T-helper 2 cell treated with Interferon-gamma antibody and Interleukin-4, amounts not matched to agents 100 ng/mL and 5 ng/mL, for 36 hours (primary cell): ENCODE results near the gene EXOG. TPM values are rescaled to one million over a fixed set of nuclear protein-coding genes. Genes with fewer than 3 reads are reported as not detected.

Source experiments
- intact Hi-C: fragments of 100-400 bp; cut with micrococcal nuclease; formaldehyde crosslinking; loops from one replicate; pipeline ENCODE4 v1.15.1; 2023
- total RNA-seq: library from RNA; stranded (reverse); gene quantifications from 2 replicates; pipeline ENCODE4 v1.2.3, GENCODE V29; 2022

EXOG gene
- total RNA-seq, 1 donor from 2014 or later = 22.7 TPM

DNA sequence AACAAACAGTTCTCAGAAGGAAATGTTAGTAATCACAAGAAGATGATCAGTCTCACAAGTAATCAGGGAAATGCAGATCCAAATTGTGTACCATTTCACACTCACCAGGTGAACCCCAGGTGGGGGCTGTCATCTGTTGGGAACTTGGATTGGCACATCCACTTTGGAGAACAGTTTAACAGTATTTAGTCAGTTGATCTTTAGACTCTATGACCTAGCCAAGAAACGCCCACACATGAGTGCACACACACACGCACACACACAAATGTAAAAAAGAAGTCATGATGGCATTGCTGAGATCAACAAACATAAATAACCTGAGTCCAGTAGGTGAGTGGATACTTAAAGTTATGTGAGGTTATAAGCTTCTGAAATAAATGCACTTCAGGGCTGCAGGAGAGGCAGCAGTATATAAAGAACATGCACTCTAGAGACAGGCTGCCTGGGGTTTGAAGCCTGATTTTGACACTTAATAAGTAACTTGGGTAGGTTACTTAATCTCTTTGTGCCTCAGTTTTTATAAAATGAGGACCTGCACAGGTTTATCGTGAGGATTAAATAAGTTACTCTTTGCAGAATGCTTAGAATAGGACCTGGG lies 24.8 kb upstream of the EXOG start:
- intact Hi-C loops = no loop called here

DNA sequence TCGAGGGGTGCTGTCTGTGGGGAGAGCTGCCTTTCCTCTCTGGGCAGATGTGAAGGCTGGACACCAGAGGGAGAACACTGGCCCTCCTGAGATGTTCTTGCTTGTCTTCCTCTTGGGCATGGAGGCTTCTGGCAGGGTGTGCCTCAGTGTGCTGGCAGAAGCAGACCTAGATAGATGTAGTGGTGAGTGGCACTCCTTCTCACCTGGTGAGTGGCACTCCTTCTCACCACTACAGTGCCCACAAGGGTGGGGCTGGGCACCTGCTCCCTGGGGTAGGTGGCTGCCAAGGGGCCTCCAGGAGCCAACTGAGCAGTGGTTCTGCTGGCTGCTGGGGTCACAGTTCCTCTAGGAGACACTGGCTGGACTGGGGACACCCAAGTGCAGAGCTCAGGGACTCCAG lies 23.8 kb upstream of the EXOG start:
- intact Hi-C loops = no loop called here

DNA sequence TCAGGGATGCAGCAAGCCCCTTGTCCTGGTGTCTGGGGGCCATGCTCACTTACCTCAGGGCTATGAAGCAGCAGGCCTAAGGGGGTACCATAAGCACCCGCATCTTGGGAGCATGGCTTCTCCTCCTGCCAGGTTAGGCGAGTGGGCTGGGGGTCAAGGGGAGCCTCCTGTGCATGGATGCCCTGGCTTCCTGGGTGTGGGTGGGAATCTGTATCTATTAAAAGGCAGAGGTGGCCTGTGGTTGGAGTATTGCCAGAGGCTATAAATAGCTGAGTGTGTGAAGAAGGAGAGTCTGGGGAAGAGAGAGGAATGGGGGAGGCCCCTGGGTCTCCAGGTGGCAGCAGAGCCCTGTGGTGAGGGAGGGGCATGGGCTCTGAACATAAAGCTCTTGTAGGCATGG lies 22.9 kb upstream of the EXOG start:
- intact Hi-C loops = no loop called here

DNA sequence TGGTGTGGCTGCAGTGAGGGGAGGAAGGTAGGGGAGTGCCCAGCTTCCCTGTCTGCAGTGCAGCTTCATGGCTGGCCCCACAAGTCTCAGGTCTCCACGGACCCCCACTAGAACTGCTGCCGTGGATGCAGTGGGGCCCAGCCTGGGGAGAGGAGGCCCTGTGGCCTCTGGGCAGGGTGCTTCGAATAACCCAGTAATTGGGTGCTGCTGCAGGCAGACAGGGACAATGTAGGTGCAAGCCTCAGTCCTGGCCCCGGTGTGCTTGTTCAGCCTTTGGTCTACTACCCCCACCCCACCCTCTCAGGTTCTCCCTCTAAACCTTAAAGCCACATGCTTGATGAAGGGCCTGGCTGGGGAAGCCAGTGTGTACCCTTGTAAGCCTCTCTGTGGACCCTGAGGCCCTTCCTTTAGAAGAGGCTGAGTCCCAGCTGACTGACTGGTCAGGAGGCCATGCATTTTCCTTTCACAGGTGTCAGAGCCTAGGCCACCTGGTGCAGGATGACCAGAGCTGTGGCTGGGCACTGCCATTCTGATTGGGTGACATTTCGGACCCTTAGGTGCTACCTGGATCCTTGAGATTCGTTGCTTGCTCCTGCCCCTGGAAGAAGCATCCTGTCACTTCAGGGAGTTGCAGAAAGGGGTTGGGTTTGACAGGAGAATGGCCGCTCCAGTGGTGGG lies 21.1 kb upstream of the EXOG start:
- intact Hi-C loops = loop anchor here (5.0 kb wide), 1 partner anchor 338 kb away; the partner anchor contains the start of genes ACAA1 and MYD88

DNA sequence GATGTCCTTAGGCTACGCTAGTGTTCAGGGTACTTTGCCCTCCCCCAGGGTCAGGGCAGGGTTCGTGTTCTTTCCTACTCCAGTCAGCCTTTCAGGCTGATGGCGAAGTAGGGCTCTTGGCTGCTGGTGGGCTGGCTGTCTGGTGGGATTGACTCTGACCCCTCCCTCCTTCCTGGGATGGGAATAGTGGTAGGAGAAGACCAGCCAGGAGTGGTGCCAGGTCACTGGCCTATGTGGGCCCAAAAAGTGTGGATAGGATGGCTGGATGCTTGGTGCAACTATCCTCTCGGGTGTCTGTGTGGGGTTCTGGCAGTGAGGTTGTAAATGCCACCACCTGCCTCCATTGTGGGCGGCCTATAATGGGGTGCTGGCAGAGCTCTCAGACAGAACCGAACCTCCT lies 20.4 kb upstream of the EXOG start:
- intact Hi-C loops = loop anchor here (5.0 kb wide), 1 partner anchor 338 kb away; the partner anchor contains the start of genes ACAA1 and MYD88

DNA sequence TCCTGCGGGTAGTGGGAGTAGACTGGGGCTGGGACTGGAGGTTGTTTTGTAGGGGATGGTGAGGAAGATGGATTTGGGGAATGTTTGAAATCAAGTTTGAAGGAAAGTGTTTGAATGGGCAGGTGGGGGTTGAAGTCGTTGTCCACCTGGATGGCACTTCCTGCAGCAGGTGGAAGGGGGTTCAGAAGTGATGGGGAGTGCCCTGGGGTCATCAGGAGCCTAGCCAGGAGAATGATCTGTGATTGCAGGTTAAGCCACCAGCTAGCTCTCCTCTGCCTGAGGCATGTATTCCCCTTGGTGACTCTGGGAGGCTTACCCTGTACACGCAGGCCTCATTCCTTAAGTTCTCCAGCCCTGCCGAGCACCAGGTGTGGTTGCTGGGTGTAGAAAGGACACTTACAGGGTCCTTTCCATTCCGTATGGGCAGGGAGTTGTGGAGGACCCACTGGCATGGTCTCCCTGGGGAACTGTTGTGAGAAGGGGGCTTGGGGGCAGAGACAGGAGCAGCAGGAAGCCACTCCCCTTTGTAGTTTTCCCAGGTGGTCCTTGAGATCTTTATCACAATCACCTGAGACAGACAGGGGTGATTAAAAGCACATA lies 19.9 kb upstream of the EXOG start:
- intact Hi-C loops = loop anchor here (5.0 kb wide), 1 partner anchor 339 kb away; the partner anchor contains the start of genes ACAA1 and MYD88

DNA sequence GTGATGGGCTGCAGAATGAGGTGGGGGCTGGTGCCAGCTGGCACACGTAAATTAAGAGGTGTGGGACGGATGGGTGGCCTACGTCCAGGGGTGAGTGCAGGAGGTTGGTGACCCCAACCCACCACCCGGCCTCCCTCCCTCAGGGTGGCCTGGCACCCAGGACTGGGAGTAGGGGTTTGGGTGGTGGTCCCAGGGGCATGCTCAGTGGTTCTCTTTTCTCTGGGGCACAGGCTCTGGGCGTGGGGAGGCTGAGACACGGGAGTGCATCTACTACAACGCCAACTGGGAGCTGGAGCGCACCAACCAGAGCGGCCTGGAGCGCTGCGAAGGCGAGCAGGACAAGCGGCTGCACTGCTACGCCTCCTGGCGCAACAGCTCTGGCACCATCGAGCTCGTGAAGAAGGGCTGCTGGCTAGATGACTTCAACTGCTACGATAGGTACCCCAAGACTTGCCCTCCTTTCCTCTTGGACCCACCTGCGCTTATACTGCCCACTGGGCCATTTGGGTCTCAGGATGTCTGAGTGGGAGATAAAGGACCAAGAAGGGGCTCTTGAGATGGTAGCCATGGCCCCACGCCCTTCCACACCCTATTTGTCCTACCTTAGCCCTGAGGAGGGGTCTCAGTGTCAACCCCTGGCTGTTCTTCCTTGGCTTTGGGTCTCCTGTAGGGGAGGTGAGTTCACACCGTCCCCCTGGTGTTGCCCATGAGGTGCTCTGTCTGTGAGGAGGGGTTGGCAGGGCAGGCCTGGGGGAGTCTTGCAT lies 18.9 kb upstream of the EXOG start:
- intact Hi-C loops = loop anchor here (5.0 kb wide), 1 partner anchor 340 kb away; the partner anchor contains the start of genes ACAA1 and MYD88

DNA sequence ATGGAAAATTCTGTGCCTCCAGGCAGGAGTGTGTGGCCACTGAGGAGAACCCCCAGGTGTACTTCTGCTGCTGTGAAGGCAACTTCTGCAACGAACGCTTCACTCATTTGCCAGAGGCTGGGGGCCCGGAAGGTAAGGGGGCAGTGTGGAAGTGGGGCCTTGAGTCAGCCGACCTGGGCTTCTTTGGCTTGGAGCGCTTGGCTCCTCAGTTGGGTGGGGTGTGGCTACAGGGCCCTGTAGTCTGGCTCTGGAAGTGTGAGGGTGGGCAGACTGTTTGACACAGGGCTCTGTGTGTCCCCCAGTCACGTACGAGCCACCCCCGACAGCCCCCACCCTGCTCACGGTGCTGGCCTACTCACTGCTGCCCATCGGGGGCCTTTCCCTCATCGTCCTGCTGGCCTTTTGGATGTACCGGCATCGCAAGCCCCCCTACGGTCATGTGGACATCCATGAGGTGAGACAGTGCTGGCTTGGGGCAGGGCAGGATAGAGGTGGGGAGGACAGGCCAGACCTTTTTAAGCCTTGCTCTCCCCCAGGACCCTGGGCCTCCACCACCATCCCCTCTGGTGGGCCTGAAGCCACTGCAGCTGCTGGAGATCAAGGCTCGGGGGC lies 18.2 kb upstream of the EXOG start:
- intact Hi-C loops = loop anchor here (2.0 to 5.0 kb wide), 2 partner anchors 23 to 341 kb away; partner anchors contain the start of genes ACAA1 and MYD88

DNA sequence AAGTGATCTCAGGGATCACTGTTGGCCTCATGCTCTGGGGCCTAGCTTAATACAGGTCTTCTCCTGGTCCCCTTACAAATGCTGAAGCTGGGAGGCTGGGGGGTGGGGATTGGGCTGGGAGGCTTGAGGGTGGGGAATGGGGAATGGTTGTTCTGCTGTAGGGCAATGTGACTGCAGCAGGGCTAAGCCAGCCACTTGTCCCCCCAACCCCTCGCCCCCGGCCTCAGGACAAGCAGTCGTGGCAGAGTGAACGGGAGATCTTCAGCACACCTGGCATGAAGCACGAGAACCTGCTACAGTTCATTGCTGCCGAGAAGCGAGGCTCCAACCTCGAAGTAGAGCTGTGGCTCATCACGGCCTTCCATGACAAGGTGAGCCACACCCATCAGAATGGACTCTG lies 17.2 kb upstream of the EXOG start:
- intact Hi-C loops = loop anchor here (1.0 to 5.0 kb wide), 3 partner anchors 24 to 361 kb away; partner anchors contain the start of genes ACAA1 and MYD88

DNA sequence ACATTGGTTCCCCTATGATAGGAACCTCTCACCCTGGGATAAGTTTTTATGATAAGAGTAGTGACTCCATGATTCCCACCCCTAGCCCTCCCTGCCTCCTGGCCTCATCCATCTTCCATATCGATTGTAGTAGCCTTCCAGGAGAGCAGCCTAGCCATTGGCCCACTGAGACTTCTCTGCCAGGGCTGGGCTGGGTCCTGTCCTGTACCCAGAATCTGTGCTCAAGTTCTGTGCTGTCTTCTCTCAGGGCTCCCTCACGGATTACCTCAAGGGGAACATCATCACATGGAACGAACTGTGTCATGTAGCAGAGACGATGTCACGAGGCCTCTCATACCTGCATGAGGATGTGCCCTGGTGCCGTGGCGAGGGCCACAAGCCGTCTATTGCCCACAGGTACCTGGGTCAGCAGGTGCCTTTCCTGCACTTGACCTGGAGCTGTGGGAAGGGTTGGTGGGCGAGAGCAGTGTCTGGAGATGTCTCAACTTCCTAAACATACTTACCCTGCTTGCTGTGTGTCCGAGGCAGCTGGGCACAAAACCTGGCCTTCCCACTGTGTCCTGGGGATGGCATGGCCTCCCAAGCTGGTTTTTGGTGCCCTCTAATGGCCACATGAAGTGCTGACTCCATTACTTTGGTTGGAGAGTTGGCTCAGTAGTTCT lies 16.6 kb upstream of the EXOG start:
- intact Hi-C loops = loop anchor here (1.0 to 5.0 kb wide), 4 partner anchors 25 to 361 kb away; partner anchors contain the start of genes ACAA1, MYD88 and XYLB

DNA sequence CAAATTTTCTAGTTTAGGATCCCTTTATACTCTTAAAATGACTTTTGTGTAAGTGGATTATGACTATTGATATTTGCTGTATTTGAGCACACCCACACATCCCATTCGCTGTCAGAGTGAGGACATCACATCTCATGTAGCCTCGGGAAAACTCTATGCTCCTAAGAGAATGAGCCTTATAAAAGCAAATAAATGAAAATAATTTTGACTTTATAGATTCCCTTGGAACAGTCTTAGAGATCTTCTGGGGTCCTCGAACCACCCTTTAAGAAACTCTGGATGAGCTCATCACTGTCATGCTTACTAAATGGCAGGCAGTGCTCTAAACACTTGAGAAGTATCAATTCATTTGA lies 16.1 kb upstream of the EXOG start:
- intact Hi-C loops = loop anchor here (2.0 kb wide), 1 partner anchor 133 kb away; the partner anchor contains the start of gene XYLB

DNA sequence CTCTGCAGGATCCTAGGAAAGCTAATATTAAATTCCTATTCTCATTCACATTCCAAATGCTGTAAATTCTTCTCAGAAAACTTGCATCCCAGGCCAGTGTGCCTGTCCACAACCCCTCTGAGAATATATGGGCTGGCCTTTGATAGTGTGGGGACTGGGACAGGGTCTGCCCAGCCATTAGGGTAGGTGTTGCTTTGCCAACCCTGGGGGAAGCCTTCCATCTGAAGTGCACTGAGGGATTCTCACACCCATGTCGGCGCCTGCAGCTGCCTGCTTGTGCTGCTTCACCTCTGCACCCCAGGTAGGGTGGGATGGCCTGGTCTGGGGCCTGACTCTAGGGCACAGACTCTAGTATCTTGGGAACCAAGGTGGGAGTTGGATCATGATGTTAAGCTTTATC lies 15.2 kb upstream of the EXOG start:
- intact Hi-C loops = loop anchor here (2.0 kb wide), 1 partner anchor 134 kb away; the partner anchor contains the start of gene XYLB

DNA sequence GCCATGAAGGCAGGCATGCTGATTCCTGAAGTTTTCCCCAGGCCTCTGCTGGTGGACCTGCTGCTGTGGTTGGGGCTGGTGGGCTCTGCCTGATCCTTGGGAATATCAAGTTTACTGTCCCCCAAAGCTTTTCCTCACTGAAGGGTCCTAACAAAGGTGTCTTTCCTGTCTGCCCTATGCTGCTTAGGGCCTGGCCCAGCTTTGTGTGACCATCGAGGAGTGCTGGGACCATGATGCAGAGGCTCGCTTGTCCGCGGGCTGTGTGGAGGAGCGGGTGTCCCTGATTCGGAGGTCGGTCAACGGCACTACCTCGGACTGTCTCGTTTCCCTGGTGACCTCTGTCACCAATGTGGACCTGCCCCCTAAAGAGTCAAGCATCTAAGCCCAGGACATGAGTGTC lies 13.2 kb upstream of the EXOG start:
- intact Hi-C loops = no loop called here

DNA sequence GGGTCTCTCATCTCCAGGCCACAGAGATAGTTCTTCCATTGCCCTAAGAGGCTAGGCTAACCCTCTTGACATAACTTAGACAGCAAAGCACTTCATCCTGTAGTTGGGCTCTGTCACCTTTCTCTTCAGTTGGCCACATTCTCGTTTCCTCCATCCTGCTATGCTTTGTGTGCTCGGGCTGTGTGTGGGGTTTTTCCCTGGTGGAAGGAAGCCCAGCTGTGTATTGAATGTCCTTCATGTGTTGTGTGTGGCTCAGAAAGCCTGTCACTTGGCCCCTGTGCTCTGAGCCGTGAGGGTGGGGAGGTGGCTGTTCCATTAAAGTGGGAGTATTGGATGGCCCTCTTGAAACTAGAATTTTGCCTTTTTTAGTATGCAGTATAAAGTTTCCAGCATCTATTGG lies 8.8 kb upstream of the EXOG start:
- intact Hi-C loops = no loop called here

DNA sequence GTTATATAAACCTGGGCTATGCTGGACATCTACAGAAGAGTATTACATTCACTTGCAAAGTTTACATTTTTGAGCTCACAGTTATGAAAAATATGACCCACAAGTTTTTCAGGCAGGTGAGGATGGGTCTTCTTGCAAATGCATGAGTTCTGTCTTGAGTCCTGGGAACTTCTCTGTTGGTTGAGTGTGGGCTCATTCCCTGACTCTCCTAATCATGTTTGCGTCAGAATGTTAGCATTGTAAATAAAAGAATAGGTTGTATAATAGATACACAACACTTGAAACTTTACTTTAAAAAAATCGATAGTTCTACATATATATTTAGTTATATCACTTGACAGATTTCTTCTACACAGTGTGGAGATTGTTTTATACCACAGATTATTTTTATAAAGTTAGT lies 7.2 kb upstream of the EXOG start:
- intact Hi-C loops = no loop called here

DNA sequence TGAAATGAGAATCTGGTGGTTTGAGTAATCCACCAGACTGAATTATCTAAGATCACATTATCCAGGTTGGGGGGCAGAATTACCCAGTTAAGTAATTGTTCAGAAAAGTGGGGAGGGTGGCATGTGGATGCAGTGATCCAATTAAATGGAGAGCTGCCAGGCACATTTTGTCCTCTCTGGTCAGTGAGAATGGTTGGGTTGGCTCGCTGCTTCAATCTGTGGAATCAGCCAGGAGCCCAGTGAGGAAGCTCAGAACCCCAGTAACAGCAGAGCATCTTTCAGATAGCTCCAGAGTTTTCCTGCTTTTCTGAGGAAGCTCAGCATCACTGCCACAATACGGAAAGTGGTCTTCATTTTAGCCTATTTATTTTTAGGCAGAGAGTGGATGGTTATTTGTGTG lies 6.4 kb upstream of the EXOG start:
- intact Hi-C loops = no loop called here

DNA sequence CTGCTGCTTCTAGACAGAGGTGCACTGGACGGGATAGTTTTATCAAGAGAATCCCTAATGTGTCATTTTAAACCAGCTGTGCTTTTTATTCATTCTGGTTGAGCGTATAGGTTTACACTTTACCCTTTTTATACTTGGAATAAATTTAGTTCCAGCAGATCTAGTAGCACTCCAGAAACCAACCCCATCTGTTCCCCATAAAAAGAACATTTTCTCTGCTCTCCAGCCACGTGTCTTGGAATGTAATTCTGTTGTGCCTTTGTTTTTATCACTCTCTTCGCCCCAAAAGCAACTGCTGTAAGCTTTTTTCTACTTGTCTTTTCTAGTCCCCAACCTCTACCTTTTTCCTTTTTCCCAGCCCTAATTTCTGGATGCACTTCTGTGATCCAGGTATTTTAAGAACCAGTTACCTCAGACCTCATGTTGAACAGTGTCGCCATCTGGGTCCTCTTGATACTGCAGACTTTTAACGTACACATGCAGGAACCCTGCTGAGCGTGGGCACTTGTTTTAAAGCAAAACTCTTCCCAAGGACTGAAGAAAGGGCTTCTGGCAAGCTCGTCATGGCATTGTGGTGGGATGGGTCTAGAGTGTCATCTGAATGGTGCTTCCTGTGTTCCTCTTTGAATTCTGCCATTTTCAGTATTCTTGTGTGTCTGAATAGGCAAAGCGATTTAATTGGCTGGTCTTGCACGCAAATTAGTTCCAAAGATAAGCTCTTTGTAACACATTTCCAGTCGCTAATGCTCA lies 5.7 kb upstream of the EXOG start:
- intact Hi-C loops = no loop called here

DNA sequence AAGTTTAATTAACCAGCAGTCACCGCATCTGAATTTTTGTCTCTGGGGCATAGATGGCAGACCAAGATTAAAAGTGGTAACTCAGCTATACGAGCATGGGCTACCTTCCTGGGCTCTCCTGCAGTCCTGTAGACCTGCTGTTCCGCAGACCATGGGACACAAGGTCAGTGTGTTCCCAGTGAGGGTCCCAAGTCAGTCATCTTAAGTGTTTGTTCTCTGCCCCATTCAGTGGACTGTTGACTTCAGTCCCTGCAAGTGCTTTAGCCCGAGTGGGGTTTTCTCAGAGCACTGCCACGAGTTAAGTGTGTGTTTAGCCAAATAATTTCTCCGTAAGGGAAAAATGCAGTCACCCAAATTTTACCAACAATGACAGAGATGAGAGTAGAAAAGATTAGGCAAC lies 4.9 kb upstream of the EXOG start:
- intact Hi-C loops = no loop called here

DNA sequence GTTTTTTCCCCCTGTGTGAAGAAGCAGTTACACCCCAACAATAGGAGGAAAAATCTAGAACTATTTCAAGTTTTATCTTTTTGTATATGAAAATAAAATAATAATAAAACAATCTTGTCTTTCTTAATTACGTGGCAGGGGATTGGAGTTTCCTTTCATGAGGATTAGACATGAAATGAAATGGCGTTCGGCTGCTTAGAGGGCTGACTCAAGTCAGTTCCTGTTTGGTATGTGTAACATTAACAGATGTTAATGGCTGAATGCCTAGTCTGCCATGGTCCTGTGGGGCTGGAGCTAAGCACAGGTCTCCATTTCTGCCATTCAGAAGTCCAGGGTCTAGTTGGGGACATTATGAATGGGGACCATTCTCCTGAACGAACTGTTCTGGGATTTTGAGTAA lies 3.1 kb upstream of the EXOG start:
- intact Hi-C loops = no loop called here

DNA sequence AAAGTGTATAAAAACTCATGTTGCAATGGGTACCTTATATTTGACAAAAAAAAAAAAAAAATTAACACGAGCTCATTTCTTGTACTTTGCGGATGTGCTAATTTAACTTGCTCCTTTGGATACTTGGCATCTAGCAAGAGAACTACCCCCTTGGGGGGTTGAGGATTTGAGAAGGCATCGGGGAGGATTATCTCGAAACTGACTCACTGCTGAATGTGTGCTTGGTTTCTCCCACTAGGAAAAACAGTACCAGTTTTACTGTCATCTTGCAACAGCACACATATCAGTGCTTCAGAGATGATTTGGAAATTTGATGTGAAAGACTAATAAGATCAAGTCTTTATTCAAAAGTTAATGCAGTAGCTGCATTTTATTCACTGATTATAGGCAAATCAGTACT lies 891 bp downstream of the EXOG start:
- intact Hi-C loops = loop anchor here (5.0 kb wide), 1 partner anchor 150 kb away; the partner anchor contains the start of gene XYLB
